Right lobe of liver (tissue), 6 donors: ENCODE results near the gene TACSTD2. TPM values are rescaled to one million over a fixed set of nuclear protein-coding genes. Genes with fewer than 3 reads are reported as not detected.
"Not testable (repeated sequence)": the region's sequence is repeated elsewhere in the genome, so short reads cannot be mapped to it uniquely, and the experiment has no call there.

Experiments used
- ATAC-seq, 4 donors: fragments of 200-7000 bp; cut with Tn5 transposase; one replicate each; pipeline ENCODE4 v1.9.1; 2020; ENCODE audit warnings: mild to moderate bottlenecking in 4 of 4, moderate library complexity in 4 of 4
- DNase-seq, 3 donors: peaks; one replicate each; pipeline ENCODE4 v3.0.0-alpha.2; 2020
- H3K27ac ChIP-seq, 3 donors: fragments of 200-600 bp; one replicate each; pipeline ENCODE4 v1.8.0; 2022
- H3K27me3 ChIP-seq, 2 donors: fragments of 200-600 bp; one replicate each; pipeline ENCODE4 v1.8.0; 2022
- H3K36me3 ChIP-seq, 4 donors: fragments of 200-600 bp; sonication (generic) in 1 of 4; one replicate each; pipeline versions ENCODE4 v1.5.1 to v1.8.0; 2017 to 2022; ENCODE audit warnings: control low read depth in 1 of 4
- H3K4me1 ChIP-seq, 4 donors: fragments of 200-600 bp; sonication (generic) in 1 of 4; one replicate each; pipeline versions ENCODE4 v1.5.1 to v1.8.0; 2017 to 2022; ENCODE audit warnings: control low read depth in 1 of 4
- H3K4me3 ChIP-seq, 3 donors: fragments of 200-600 bp; one replicate each; pipeline ENCODE4 v1.8.0; 2022
- H3K9me3 ChIP-seq, 4 donors: fragments of 200-600 bp; sonication (generic) in 1 of 4; one replicate each; pipeline versions ENCODE4 v1.5.1 to v1.8.0; 2017 to 2022; ENCODE audit warnings: control low read depth in 1 of 4
- CTCF ChIP-seq, 4 donors: fragments of 200-600 bp in 3 of 4; fragments of 450-650 bp in 1 of 4; IDR thresholded peaks; one replicate each; pipeline versions ENCODE4 v1.5.1 to v1.8.0; 2016 to 2022; ENCODE audit warnings: antibody characterized with exemption in 4 of 4, mild to moderate bottlenecking in 2 of 4
- POLR2A ChIP-seq: fragments of 450-650 bp; IDR thresholded peaks from one replicate; pipeline ENCODE4 v1.6.1; 2017; ENCODE audit warnings: antibody characterized with exemption, mild to moderate bottlenecking
- WGBS: methylation state at CpG from one replicate; pipeline ENCODE4 v1.1.6; 2018; ENCODE audit warnings: low coverage, low lambda C conversion rate; ENCODE audit not compliant: insufficient coverage; ENCODE audit errors: missing lambda C conversion rate; 5-methylcytosine and 5-hydroxymethylcytosine counted together
- intact Hi-C, 2 donors: fragments of 100-400 bp; cut with DNase I; formaldehyde crosslinking; loops; one replicate each; pipeline versions ENCODE4 v1.11.2 to v1.14.1; 2022
- total RNA-seq, 6 experiments: library from RNA; depleted of rRNA in 2 of 6; stranded (reverse); fragments of >200 nt in 2 of 6; fragmentation: NEBNext Ultra II Directional in 3 of 6; extraction: Animal tissue kit (Norgen Biotek cat#: 25700) in 3 of 6; gene quantifications; one replicate each; pipeline versions ENCODE4 v1.1.0 to v1.2.4, GENCODE V29; 2016 to 2023
- donor health status: DM: no; HTN: yes; CAD: no.
- donor health status: DM: no; HTN: no; CAD: no.
- donor health status: DM: no; HTN: no; CAD: no.
- donor health status: DM: no; HTN: yes; CAD: no.
- donor health status: DM: no; HTN: yes; CAD: no.

The TACSTD2 gene
- total RNA-seq, 6 experiments from 2014 or later, result 1.0 to 4.7 (median 1.3) TPM

GRCh38 chr1:58561633-58562032 is 15.4 kb downstream of the TACSTD2 start:
- no peaks in the 10 kb centered on the region for H3K4me1 ChIP-seq
- no peak overlapping the region for H3K4me3 ChIP-seq
- TF ChIP-seq CTCF (IDR thresholded peaks at IDR 0.05) (no peak), POLR2A (no peak)
- no peaks in the 10 kb centered on the region for H3K36me3 ChIP-seq
- WGBS, result 55% methylated on average over 6 of the region's 6 CpGs
- H3K9me3 ChIP-seq, result no peaks in the 10 kb centered on the region
- intact Hi-C loops, result no loop called here
- no peaks in the 10 kb centered on the region for H3K27me3 ChIP-seq
- DNase-seq (no peak), ATAC-seq (no peak)
- no peak overlapping the region for H3K27ac ChIP-seq

GRCh38 chr1:58555393-58555792 is 21.7 kb downstream of the TACSTD2 start:
- TF ChIP-seq POLR2A, result no peak
- TF ChIP-seq CTCF (IDR thresholded peaks at IDR 0.05), result no peak
- no peak for DNase-seq
- no peak overlapping the region for H3K27ac ChIP-seq
- H3K4me3 ChIP-seq, result no peak overlapping the region
- WGBS, result 100% methylated on average over 1 of the region's 1 CpG
- no peaks in the 10 kb centered on the region for H3K27me3 ChIP-seq
- intact Hi-C loops, result no loop called here
- H3K4me1 ChIP-seq, result no peaks in the 10 kb centered on the region
- no peak for ATAC-seq
- H3K36me3 ChIP-seq, result no peaks in the 10 kb centered on the region
- no peaks in the 10 kb centered on the region for H3K9me3 ChIP-seq

GRCh38 chr1:58551186-58552140 is 25.6 kb downstream of the TACSTD2 start:
- TF ChIP-seq CTCF (IDR thresholded peaks at IDR 0.05) (no peak), POLR2A (no peak)
- DNase-seq (no peak), ATAC-seq (no peak)
- Histone ChIP-seq H3K9me3 (no peaks in the 10 kb centered on the region), H3K27ac (no peak overlapping the region), H3K4me3 (no peak overlapping the region), H3K36me3 (no peaks in the 10 kb centered on the region), H3K27me3 (no peaks in the 10 kb centered on the region), H3K4me1 (peaks cover 0 to 6% (median 0%) of the 10 kb centered on the region in 4 donors)
- intact Hi-C loops, result no loop called here
- WGBS, result 60% methylated on average over 5 of the region's 9 CpGs

GRCh38 chr1:58549291-58549690 is 27.8 kb downstream of the TACSTD2 start:
- H3K27me3 ChIP-seq, DNase-seq, ATAC-seq, H3K27ac ChIP-seq, H3K9me3 ChIP-seq, intact Hi-C loops, H3K36me3 ChIP-seq, H3K4me3 ChIP-seq: not testable (repeated sequence)
- peaks cover 0 to 11% (median 0%) of the 10 kb centered on the region in 4 donors for H3K4me1 ChIP-seq
- 31% methylated on average over 3 of the region's 6 CpGs for WGBS

GRCh38 chr1:58548371-58548770 is 28.7 kb downstream of the TACSTD2 start:
- Histone ChIP-seq H3K27me3 (no peaks in the 10 kb centered on the region), H3K9me3 (no peaks in the 10 kb centered on the region), H3K36me3 (no peaks in the 10 kb centered on the region), H3K4me3 (no peak overlapping the region), H3K4me1 (peaks cover 0 to 11% (median 0%) of the 10 kb centered on the region in 4 donors), H3K27ac (no peak overlapping the region)
- DNase-seq, result no peak
- no peak for ATAC-seq
- no peak for TF ChIP-seq POLR2A
- no peak for TF ChIP-seq CTCF (IDR thresholded peaks at IDR 0.05)
- intact Hi-C loops, result no loop called here
- WGBS, result 29% methylated on average over 2 of the region's 2 CpGs
